Measurements from ENCODE around the gene SRRM3. TPM values are rescaled to one million over a fixed set of nuclear protein-coding genes. Genes with fewer than 3 reads are reported as not detected.

Gene SRRM3
- polyA plus RNA-seq, 1 of the 3 experiments (the other 2 are of a cell fraction) = 2.7 TPM

GRCh38 chr7:76267107-76267893, 65.6 kb downstream of the SRRM3 start:
- 92% methylated on average over 50 of the region's 68 CpGs for WGBS (ENCODE audit: low lambda C conversion rate)
- no peaks in the 10 kb centered on the region for H3K9me2 ChIP-seq
- peaks cover 4% of the 10 kb centered on the region for H3F3A ChIP-seq (replicated peaks; ENCODE audit: insufficient read depth)
- ChIA-PET CTCF (interaction anchor here (1.0 kb wide), 1 partner anchor 89 kb away, joined by 4 read pairs; no protein-coding TSS in a partner anchor), POLR2A (no interaction called here)
- H3K27me3 ChIP-seq (ENCODE audit: insufficient read depth) = no peaks in the 10 kb centered on the region
- TF ChIP-seq CHD2 (IDR thresholded peaks at IDR 0.05; ENCODE audit: low read length, partially characterized antibody) (no peak), FOXJ3 (CRISPR knock-in tag; IDR thresholded peaks at IDR 0.05) (no peak), TEAD4 (IDR thresholded peaks at IDR 0.05; ENCODE audit: borderline replicate concordance, insufficient read depth) (no peak), REST (IDR thresholded peaks at IDR 0.05; ENCODE audit: low read depth, low read length) (no peak), RFX5 (IDR thresholded peaks at IDR 0.05; ENCODE audit: low read length) (no peak), NFIC (IDR thresholded peaks at IDR 0.05; ENCODE audit: borderline replicate concordance) (no peak), TCF12 (IDR thresholded peaks at IDR 0.05) (no peak)
- no peak overlapping the region for H2AFZ ChIP-seq (ENCODE audit: low read depth)
- H4K20me1 ChIP-seq (ENCODE audit: insufficient read depth) = no peaks in the 10 kb centered on the region
- H3K36me3 ChIP-seq (replicated peaks in 1 of 2; ENCODE audit: control insufficient read depth in 1 of 2, insufficient read depth in 2 of 2, low read length in 1 of 2) = no peaks in the 10 kb centered on the region
- H3K79me2 ChIP-seq (ENCODE audit: insufficient read depth) = no peaks in the 10 kb centered on the region
- H3K4me2 ChIP-seq = no peak overlapping the region
- no peak overlapping the region for H3K4me3 ChIP-seq (ENCODE audit: low read depth in 2 of 2, low read length in 1 of 2)
- no peak overlapping the region for H3K9ac ChIP-seq
- H3K9me3 ChIP-seq = no peaks in the 10 kb centered on the region
- no peak for DNase-seq
- H3K27ac ChIP-seq (ENCODE audit: low read depth in 2 of 2, low read length in 1 of 2) = no peak overlapping the region
- H3K4me1 ChIP-seq (ENCODE audit: control insufficient read depth in 1 of 2, insufficient read depth in 2 of 2, low read depth in 1 of 2, low read length in 1 of 2) = no peaks in the 10 kb centered on the region

GRCh38 chr7:76267894-76268183, 66.1 kb downstream of the SRRM3 start:
- Histone ChIP-seq H4K20me1 (ENCODE audit: insufficient read depth) (no peaks in the 10 kb centered on the region), H3K9ac (no peak overlapping the region), H3K36me3 (replicated peaks in 1 of 2; ENCODE audit: control insufficient read depth in 1 of 2, insufficient read depth in 2 of 2, low read length in 1 of 2) (no peaks in the 10 kb centered on the region), H3K79me2 (ENCODE audit: insufficient read depth) (no peaks in the 10 kb centered on the region), H3K4me2 (no peak overlapping the region), H3F3A (replicated peaks; ENCODE audit: insufficient read depth) (no peaks in the 10 kb centered on the region), H3K27me3 (ENCODE audit: insufficient read depth) (no peaks in the 10 kb centered on the region), H3K4me3 (ENCODE audit: low read depth in 2 of 2, low read length in 1 of 2) (no peak overlapping the region), H2AFZ (ENCODE audit: low read depth) (no peak overlapping the region), H3K9me3 (no peaks in the 10 kb centered on the region), H3K9me2 (no peaks in the 10 kb centered on the region), H3K27ac (ENCODE audit: low read depth in 2 of 2, low read length in 1 of 2) (no peak overlapping the region), H3K4me1 (ENCODE audit: control insufficient read depth in 1 of 2, insufficient read depth in 2 of 2, low read depth in 1 of 2, low read length in 1 of 2) (no peaks in the 10 kb centered on the region)
- TF ChIP-seq SMC3 (IDR thresholded peaks at IDR 0.05; ENCODE audit: low read depth, low read length) (no peak), JUND (IDR thresholded peaks at IDR 0.05) (no peak), FOSL2 (IDR thresholded peaks at IDR 0.05; ENCODE audit: borderline replicate concordance, low read depth) (no peak), SIN3A (IDR thresholded peaks at IDR 0.05; ENCODE audit: borderline replicate concordance, low read depth, low read length) (no peak), GABPA (IDR thresholded peaks at IDR 0.05; ENCODE audit: low read depth) (no peak), FOXM1 (IDR thresholded peaks at IDR 0.05; ENCODE audit: low read depth) (no peak), PBX3 (IDR thresholded peaks at IDR 0.05) (no peak), CHD2 (IDR thresholded peaks at IDR 0.05; ENCODE audit: low read length, partially characterized antibody) (no peak), RXRA (IDR thresholded peaks at IDR 0.05; ENCODE audit: borderline replicate concordance, low read depth) (no peak), NRF1 (IDR thresholded peaks at IDR 0.05; ENCODE audit: low read depth, low read length) (no peak), RCOR1 (IDR thresholded peaks at IDR 0.05; ENCODE audit: low read length) (no peak)
- ChIA-PET POLR2A (no interaction called here), CTCF (interaction anchor here (7.6 kb wide), 1 partner anchor 90 kb away, joined by 62 read pairs; no protein-coding TSS in a partner anchor)
- DNase-seq = no peak
- WGBS (ENCODE audit: low lambda C conversion rate) = 63% methylated on average over 4 of the region's 4 CpGs
